ENCODE measurements around the gene COL16A1.

The COL16A1 gene

DNA sequence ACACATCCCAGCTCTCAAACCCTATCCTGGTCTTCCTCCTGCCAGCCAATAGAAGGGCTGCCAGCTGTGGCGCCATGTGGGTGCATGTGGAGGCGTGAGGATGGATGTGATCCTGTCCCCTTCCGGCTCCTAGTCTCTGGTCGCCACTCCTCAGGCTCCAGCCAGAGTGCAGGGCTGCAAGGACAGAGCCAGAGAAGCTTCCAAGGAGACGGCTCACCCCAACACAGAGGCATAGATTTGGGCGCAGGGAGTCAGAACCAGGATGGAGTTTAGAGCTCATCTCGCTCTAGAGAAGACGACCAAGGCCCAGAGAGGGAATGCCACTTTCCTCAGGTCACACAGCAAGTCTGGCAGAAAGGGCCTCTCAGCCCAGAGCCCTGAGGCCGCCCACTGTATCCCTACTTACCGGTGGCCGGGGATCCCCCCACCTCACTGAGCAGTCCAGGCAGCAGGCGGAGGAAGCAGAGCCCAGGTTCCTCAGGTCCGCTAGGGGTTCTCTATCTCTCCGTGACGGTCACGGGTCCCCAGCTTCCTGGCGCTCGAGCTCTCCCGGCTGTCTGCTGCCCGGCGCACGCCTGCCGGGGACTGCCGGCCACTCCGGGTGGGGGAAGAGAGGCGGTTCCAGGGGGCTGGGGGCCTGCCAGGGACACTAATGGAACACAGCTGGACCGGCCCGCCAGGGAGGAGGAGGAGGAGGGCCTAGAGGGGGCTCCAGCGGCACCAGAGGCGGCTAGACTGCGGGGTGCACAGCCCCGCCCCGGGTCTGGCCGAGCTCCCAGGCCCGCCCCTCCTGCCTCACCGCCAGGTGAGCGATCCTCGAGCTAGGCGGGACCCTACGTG lies at the start of gene COL16A1:
TSS of gene COL16A1 (minus strand) at position 587 of the 840 bp plus-strand sequence. CDS start 1,824 bp downstream, outside the sequence.
- DNase-seq, result no peak

DNA sequence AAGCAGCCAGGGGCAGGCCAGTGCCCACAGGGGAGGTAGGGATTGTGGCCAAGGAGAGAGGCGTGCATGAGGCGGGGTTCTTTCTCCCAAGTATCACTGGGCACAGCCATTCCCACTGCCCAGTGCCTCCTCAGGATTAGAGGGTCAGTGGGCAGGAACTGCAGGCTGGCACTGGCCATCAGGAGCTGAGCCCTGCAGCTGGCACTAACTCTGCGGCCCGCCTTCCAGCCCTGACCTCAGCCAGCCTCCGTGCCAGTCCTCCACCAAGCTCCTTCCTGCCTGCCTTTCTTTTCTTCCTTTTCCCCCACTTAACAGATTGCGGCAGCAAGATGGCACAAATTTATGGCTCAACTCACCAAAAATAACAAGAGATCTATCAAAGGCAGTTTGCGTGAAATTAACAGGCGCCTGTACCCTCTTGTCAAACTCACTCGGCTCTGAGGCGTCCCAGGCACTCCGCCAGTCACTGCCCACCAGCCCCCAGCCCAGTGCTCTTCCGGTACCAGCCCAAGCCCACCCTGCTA lies 49.2 kb upstream of the COL16A1 start:
- no peak for DNase-seq

DNA sequence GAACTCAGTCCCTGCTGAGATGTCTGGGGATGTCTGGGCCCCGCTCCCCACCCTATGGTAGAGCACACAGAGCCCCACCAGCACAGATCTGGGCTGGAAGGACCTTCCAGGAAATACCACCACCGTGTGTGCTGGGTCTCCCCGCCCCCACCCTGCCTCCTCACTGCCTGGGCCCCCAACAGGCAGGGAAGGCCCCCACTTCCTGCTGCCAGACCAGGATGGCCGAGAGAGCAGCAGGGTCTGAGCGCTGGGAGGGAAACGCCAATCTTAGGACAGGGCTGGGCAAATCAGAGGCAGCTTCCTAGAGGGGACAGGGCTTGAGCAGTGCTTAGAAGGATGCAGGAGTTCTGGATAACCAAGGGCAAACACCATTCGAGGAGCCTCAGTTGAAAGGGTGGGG lies 48.4 kb upstream of the COL16A1 start:
- no peak for DNase-seq

DNA sequence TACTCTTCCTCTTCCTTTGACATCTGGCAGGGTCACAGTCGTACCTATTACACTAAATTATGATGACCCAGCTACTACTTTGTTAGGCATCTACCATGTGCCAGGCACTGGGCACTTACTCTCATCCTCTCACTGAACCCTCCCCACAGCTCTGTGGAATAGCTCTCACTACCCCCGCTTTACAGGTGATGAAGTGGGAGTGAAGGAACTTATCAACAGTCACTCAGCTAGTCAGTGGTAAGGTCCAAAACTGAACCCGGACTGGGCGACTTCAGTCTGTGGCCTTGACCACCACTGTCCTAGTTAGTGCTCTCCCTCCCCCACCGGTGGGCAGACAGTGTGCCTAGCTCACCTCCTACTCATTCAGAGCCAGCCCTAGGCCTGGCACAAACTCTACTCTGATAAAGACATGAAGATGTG lies 48.0 kb upstream of the COL16A1 start:
- no peak for DNase-seq

DNA sequence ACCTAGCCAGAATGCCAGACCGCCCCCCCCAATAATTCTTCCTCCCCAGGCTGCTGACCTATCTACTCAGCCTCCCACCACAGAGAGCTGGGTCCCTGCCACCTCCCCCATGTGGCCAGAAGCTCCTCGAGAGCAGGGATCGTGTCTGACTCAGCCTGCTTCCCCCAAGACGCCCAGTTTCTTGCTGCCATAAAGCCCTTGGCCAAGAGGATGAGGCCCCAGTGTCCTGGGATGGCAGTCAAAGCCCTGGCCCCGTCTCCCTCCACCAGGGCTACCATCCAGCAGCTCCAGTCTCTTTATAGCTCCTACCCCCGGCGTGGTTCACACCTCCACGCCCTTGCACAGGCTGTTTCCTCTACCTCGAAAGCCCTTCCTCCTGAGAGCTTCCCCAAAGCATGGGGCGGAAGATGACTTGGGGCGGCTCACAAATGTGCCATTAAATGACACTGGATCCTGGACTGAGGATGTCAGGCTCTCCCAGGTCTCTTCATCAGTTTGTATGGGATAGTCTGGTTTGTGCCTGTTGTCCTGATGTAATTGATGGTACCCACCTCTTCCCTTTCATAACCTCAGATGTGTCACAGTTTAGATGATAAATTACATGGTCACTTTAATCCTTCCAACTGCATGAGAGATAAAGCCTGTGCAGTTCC lies 47.2 kb upstream of the COL16A1 start:
- no peak for DNase-seq

DNA sequence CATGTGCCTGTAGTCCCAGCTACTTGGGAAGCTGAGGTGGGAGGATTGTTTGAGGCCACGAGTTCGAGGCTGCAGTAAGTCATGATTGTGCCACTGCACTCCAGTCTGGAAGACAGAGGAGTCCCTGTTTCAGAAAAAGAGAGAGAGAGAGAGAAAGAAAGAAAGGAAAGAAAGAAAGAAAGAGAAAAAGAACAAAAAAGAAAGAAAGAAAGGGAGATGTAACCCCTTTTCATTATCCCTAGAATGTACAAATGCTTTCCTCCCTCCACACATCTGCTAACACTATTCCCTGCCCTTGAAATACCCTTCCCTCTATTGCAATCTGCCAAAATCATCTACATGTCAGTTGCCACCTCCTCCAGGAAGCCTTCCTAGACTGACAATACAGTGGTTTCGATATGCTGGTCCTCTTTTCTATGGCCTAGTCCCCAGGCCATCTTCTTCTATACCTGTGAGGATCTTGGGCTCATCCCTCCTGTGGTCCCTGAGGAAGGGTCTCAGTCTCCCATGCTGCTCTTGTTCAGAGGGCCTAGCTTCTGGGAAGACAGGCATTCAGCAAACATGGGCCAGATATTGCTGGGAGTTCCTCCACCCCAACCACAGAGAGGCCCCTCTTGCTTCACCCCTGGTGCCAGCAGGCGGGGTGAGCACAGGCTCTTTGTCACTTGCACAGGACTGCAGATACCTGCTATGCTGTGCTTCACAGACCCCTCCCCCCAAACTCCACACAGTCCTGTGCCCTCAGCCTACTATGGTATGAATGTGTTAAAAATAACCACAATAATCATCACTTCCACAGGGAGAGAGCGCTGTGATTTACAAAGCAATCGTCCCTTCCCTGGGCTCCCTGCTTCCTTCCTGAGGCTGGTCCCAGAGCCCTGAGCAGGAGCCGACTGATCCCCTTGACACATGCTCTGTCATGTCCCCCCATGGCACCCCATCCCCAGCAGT lies 46.2 kb upstream of the COL16A1 start:
- no peak for DNase-seq

DNA sequence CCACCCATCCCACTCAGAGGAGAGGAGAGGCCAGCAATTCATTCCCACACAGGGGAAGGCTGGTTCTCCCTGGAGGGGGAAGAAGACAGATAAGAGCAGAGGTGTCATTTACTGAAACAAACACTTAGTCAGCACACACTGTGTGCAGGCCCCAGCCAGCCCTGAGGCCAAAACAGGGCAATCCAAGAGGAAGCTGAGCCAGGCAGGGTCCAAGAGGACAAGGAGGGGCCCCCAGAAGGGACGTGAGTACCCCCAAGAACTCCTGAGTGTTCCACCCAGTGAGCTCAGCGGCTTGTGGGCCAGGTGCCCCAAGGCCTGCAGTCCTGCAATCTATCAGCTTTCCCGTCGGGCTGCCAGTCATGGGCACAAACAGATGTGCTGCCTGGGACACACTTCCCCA lies 44.5 kb upstream of the COL16A1 start:
- no peak for DNase-seq

DNA sequence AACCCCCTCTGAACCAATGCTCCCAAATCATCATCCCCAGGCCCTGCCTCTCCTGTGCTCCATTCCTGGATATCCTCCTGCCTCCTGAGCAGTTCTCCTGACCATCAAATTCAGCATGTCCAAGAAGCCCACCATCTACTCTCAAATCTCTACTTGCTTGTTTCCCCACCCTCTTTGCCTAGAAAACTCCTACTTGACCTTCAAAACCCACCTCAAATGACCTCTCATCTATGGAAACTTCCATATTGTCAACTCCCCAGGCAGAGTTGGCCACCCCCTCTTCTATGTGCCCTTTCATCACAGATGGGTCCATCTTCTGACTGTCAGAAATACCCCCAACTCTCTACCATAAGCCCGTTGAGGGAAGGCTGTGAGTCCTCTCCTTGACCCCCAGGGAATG lies 43.5 kb upstream of the COL16A1 start:
- no peak for DNase-seq

DNA sequence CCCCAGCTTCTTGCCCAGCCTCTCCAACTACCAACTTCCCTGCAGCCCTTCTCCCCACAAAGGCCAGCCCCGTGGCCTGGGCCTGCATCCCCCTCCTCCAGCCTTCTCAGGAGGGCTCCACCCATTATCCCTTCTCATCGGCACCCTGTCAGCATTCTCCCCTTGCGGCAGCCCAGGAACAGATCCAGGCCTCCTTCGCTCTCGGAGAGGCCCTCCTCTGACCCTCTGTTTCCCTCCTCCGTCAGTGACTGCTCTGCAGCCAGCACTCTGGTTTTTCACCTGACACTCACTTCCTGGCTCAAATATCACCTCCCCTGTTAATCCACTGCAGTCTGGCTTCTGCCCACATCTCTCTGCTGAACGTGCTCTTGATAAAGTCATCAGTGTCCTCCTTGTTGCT lies 42.9 kb upstream of the COL16A1 start:
- no peak for DNase-seq

DNA sequence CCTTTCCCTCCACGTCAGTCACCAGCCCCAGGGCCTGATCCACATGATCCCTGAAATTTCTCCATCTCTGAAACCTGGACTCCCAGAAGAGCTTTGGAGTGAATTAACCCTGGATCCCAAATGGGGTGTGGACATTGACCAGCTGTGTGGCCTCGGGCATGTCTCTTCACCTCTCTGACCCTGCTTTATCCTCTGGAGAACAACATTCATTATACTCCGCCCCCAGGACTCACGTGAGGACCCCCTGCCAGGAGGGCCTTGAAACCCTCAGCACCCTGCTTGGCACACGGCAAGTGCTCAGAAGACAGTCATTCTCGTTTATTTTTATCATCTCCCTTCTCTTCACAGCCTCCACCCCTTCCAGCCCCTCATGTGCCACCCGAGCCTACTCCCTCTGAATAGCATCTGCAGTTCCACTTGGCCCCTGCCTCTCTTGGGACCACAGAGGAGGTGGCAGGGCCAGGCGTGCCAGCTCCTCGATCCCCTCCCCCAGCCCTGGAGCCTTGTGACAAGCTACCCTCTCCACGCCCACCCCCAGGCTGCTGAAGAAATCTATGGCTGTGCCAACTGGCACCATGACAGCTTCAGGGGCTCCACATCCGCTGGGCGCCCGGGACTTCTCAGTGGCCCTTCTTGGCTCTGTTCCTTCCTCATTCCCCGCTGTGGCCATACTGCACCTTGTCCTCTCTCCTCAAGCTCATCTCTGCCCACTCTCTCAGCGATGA lies 42.3 kb upstream of the COL16A1 start:
- no peak for DNase-seq

DNA sequence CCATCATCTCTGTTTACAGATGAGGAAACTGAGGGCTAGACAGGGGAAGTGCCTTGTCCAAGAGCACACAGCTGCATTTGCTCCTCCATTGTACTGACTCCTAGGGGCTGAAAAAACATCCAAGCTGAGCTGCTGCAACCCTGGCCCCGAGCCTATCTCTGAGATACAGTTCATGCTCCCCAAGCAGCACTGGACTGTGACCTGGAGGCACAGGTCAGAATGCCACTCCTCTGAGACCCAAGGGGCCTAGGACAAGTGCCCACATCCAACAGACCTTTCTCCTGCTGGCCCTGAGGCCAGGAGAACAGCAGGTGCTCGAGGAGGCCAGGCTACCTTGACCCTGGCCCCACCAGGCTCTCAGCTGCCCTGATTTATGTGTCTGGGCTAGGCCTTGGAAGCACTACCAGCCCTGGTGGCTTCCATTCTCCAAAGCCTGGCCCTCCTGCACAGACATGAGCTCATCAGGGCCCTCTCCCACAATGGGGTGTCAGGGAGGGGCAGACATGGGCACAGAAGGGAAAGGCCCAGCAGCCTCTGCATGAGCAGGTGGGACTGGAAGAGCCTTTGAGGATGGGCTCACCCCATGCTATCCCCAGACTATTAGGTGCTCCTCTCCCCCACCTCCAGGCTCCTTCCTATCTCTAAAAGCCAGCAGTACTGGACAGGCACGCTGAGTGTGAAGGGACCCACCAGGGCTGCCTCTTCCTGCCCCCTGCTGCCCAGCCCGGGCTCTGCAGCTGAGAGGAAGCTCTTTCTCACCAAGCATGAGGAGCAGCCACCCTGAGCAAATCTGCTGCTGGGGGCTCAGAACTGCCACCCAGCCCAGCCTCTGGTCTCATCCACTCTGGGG lies 41.5 kb upstream of the COL16A1 start:
- DNase-seq, result peak; percentile 64

DNA sequence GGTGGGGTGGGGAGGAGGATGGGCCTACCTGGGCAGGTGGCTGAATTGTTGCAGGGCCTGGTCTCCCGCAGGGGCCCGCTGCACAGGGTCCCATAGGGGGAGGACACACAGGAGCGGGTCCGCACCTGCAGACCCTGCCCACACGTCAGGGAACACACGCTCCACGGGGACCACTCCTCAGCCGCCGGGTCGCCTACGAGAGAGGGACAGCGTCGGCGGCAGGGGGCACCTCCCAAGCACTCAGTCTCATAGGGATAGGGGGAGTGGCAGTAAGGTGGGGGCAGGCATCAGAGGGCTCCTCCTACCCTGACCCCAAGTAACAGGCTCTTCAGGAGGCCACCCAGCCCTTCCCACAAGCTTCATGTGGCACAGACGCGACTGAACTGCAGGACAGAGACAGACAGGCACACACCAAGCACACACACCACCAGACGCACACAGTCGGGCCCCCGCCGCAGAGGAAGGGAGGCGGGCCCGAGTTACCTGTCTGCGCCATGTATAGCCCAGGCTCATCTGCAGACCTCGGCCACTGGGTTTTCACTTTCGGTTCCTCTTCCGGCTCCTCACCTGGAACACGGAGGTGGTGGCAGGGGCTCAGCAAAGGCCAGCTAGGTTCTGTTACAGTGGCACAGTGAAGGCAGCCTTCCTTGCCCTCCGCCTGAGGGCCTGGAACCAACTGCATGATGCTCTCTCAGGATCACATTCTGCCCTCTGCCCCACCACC lies 40.5 kb upstream of the COL16A1 start:
- DNase-seq, result no peak

DNA sequence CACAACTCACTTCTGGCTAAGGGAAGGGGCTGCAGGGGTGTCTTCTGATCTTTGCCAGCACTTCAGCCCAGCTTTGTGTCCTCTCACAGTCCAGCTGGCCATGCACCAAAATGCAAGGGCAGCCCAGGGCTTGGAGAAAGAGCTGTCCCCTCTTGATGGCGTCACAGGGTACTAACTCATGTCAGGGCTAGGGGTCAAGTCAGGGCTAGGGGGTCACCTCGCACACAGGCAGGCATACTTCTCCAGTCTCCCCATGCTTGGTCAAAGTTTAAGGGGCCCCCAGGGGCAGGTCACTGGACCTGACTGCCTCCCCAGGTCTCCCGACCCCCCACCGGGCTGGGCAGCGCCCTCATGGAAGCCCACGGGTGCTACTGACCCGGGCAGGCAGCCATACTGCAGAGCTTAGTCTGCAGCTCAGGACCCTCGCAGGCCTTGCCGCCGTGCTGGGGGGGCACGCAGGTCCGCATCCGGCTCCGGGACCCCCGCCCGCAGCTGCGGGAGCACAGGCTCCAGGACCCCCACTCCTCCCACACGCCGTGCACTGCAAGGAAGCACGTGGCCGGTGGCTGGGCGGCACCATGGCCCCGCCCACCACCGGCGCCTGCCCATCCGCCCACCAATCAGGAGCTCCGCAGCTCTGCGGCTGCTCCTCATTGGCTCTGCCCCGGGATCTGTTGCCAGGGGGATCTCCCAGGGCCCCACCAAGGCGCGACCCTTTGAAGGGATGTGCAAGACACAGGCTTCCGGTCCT lies 38.8 kb upstream of the COL16A1 start:
- DNase-seq, result no peak

DNA sequence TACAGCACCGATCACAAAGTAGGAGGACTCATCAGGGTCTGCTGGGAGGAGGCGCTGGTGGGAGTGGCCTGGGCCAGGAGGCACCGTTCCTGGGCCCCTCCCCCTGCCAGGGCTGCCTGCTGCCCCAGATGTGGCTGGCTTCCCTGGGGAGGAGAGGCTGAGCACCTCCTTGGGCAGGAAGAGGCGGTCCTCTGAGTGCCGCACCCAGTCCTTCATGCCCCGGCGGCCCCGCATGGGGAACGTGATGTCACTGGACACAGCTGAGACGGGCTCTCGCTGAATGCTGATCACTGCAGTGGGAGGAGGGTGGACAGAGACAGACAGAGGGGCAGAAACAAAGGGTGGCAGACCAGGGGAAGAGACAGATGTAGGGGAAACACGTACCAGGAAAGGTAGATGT lies 35.5 kb upstream of the COL16A1 start:
- no peak for DNase-seq

DNA sequence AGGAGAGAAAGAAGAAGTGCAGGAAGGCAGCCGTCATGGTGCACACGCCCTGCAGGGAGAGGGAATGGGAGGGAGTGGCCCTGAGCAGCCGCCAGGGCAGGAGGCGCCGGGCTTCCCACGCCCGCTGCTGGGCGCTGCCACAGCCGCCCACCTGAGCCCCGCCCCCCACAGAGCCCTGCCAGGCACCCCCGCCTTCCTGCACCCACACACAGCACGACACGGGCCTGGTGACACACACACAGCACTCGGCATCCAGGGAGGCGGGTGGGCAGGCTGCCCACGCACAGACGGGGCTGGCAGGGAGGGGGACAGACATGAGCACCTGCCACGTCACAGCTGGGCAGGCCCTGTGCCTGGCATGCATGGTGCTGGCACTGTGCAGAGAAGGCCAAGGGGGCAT lies 32.9 kb upstream of the COL16A1 start:
- no peak for DNase-seq

DNA sequence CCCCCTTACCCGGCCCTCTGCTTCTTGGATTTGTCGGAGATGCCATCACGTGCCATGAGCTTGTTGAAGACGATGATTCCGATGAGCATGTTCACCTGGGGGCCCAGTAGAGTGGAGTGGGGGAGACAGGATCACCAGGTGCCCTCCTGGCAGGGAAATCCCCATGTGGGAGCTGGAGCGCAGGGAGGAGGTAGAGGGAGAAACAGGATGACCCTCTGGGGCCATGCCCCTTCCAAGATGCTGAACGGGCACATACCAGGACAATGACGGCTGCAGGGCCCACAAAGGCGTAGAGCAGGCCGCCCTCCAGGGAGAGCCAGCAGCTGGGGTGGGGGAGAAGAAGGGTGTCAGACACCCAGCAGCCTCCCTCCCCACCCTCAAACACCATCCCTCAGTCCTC lies 31.8 kb upstream of the COL16A1 start:
- no peak for DNase-seq

DNA sequence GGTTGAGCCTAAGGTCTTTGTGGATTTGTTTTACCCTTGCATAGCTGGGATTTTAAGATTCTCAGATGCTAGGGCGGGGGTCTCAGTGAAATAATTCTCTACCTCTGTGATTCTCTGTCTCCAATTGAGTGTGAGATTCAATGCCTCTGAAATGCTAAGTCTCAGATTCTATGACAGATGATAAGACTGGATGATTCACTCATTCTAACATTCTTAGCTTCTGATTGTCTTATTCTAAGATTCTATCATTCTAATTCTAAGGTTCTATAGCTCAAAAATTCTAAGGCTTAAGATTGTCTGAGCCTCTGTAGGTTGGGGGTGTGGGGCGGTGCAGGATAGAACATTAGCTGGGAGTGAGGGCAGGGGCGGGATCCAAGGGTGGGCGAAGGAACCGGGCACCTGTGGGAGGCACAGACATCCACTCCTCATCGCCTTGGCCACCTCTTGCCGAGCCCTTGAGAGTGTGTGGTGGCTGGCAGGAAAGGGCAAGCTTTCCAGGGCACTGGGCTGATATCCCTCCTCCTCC lies 30.8 kb upstream of the COL16A1 start:
- DNase-seq, result no peak

DNA sequence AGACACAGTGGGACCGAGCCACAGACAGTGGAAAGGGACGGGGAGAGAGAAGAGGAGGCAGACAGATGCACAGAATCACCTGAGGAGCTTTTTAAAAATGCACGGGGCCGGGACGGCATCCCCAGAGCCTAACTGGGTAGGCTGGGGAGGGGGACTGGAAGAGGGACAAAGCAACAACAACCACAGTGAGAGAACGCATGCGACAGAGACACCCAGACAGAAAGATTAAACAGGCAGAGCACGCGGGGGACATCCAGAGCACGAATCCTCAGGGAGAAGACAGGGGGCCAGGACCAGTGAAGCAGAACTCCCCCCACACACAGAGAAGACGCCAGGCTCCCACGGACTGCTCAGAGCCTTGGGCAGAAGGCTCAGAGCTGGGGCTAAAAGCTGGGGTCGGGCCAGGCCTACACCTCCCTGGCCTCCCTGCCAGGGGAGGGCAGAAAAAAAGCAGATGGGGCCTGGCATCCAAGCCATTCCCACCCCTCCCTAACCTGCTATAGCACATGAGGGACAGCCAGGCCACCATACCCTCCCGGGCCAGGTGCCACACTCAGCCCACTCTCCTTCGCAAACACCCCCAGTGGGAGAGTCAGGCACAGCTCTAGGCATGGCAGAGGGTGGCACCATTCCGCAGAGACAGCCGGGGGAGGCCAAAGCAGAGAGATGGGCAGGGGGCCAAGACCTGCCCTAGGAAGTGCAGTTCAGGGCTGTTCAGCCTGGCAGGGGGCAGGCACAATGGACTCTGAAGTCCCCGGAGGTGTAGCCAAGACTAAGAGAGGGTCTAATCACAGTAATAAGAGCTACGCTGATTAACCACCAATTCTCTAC lies 29.8 kb upstream of the COL16A1 start:
- DNase-seq, result no peak
